ENCODE measurements around the gene MYH15. TPM values are rescaled to one million over a fixed set of nuclear protein-coding genes. Genes with fewer than 3 reads are reported as not detected.

MYH15 gene
- total and polyA plus RNA-seq, 2 of the 8 experiments (the other 6 are each of a cell fraction or from before 2014, with no cell fraction given), result under 0.01 TPM; not detected in 1

GRCh38 chr3:108403198-108403597 lies 107.2 kb downstream of the MYH15 start (continued):
- TF ChIP-seq, protein P1, sequence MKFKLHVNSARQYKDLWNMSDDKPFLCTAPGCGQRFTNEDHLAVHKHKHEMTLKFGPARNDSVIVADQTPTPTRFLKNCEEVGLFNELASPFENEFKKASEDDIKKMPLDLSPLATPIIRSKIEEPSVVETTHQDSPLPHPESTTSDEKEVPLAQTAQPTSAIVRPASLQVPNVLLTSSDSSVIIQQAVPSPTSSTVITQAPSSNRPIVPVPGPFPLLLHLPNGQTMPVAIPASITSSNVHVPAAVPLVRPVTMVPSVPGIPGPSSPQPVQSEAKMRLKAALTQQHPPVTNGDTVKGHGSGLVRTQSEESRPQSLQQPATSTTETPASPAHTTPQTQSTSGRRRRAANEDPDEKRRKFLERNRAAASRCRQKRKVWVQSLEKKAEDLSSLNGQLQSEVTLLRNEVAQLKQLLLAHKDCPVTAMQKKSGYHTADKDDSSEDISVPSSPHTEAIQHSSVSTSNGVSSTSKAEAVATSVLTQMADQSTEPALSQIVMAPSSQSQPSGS (IDR thresholded peaks at IDR 0.05; ENCODE audit: low read length), result no peak
- no peak for TF ChIP-seq MAFK (IDR thresholded peaks at IDR 0.05; ENCODE audit: low read depth, low read length)
